GM12878 (cell line): ENCODE data around the gene LRP5. TPM values are rescaled to one million over a fixed set of nuclear protein-coding genes. Genes with fewer than 3 reads are reported as not detected.

Experiments
- ATAC-seq: fragments of 200-7000 bp; cut with Tn5 transposase; 3 replicates; pipeline ENCODE4 v1.9.1; 2020; ENCODE audit warnings: mild to moderate bottlenecking, moderate library complexity
- BruUV-seq: library from RNA; stranded (reverse); fragments of 400-500 nt; replicated peaks from 2 replicates; lab custom pipeline; 2021; lab: Mats Ljungman, UMichigan
- CTCF ChIA-PET: fragments of 300-600 bp; sonication (Branson Sonifier 250); formaldehyde crosslinking; extraction: SDS; loops from one replicate; lab custom pipeline; 2021; ENCODE audit warnings: inconsistent platforms; lab: Yijun Ruan, JAX
- POLR2A ChIA-PET: fragments of 350-600 bp; formaldehyde crosslinking; extraction: SDS; loops from one replicate; lab custom pipeline; 2021; ENCODE audit warnings: inconsistent platforms; lab: Charles Lee
- RAD21 ChIA-PET: fragments of 300-600 bp; sonication (Branson Sonifier 250); formaldehyde crosslinking; loops from one replicate; lab custom pipeline; 2023; ENCODE audit warnings: antibody characterized with exemption; ENCODE audit not compliant: unreplicated experiment; lab: Charles Lee
- SMC1A ChIA-PET: fragments of 300-600 bp; sonication (Branson Sonifier 250); formaldehyde crosslinking; loops from one replicate; lab custom pipeline; 2023; ENCODE audit not compliant: unreplicated experiment, uncharacterized antibody; lab: Charles Lee
- DNase-seq: peaks from one replicate; pipeline ENCODE4 v3.0.0-alpha.2; 2011; ENCODE audit warnings: low read depth, low spot score
- FAIRE-seq: peaks from 3 replicates; lab custom pipeline; 2011; peaks lifted over from hg19 to GRCh38; lab: Jason Lieb, UNC
- H2AFZ ChIP-seq: 2 replicates; pipeline ENCODE4 v1.6.0; 2011; ENCODE audit warnings: low read depth, low read length, control low read depth; ENCODE audit not compliant: control insufficient read depth
- H3K27ac ChIP-seq: 2 replicates; pipeline ENCODE4 v1.5.1; 2011; ENCODE audit warnings: control low read depth; ENCODE audit not compliant: control insufficient read depth, insufficient read depth
- H3K27me3 ChIP-seq, 2 experiments: replicated peaks in 1 of 2; 2 replicates each; pipeline versions ENCODE4 v1.6.0 to v1.6.1; 2011; ENCODE audit warnings: low read length in 1 of 2; ENCODE audit not compliant: control insufficient read depth in 2 of 2, insufficient read depth in 2 of 2
- H3K36me3 ChIP-seq, 2 experiments: 2 replicates each; pipeline ENCODE4 v1.5.1; 2011; ENCODE audit warnings: low read length in 1 of 2; ENCODE audit not compliant: control insufficient read depth in 2 of 2, insufficient read depth in 2 of 2
- H3K4me1 ChIP-seq: 2 replicates; pipeline ENCODE4 v1.6.1; 2011; ENCODE audit warnings: mild to moderate bottlenecking, low read length, moderate library complexity, mixed read lengths; ENCODE audit not compliant: control insufficient read depth, insufficient read depth
- H3K4me2 ChIP-seq: 2 replicates; pipeline ENCODE4 v1.6.0; 2011; ENCODE audit warnings: control low read depth; ENCODE audit not compliant: control insufficient read depth, insufficient read depth
- H3K4me3 ChIP-seq: fragments of 200-600 bp; sonication (generic); 2 replicates; pipeline ENCODE4 v1.5.1; 2016
- H3K79me2 ChIP-seq: 2 replicates; pipeline ENCODE4 v1.6.0; 2011; ENCODE audit warnings: low read length; ENCODE audit not compliant: control insufficient read depth, insufficient read depth
- H3K9ac ChIP-seq: 2 replicates; pipeline ENCODE4 v1.8.0; 2011; ENCODE audit warnings: low read length, control low read depth, mixed read lengths; ENCODE audit not compliant: control insufficient read depth, insufficient read depth
- H3K9me3 ChIP-seq: replicated peaks from 3 replicates; pipeline ENCODE4 v1.5.1; 2011; ENCODE audit warnings: mild to moderate bottlenecking, low read length; ENCODE audit not compliant: control insufficient read depth, insufficient read depth
- H4K20me1 ChIP-seq: 2 replicates; pipeline ENCODE4 v1.6.0; 2011; ENCODE audit not compliant: control insufficient read depth, insufficient read depth
- BCL11A ChIP-seq: IDR thresholded peaks from 2 replicates; pipeline ENCODE4 v1.6.1; 2011; ENCODE audit warnings: low read depth, low read length
- HDAC6 ChIP-seq: fragments of 200-600 bp; sonication (generic); IDR thresholded peaks from one replicate; pipeline ENCODE4 v1.8.0; 2017; ENCODE audit warnings: antibody characterized with exemption; ENCODE audit not compliant: unreplicated experiment
- NFYB ChIP-seq: IDR thresholded peaks from 2 replicates; pipeline ENCODE4 v1.6.1; 2011; ENCODE audit warnings: low read depth, mild to moderate bottlenecking, low read length, improper control_type of control experiment, moderate library complexity; ENCODE audit not compliant: insufficient read depth
- ZNF207 ChIP-seq: fragments of 450-650 bp; IDR thresholded peaks from 2 replicates; pipeline ENCODE4 v1.6.1; 2014; ENCODE audit warnings: antibody characterized with exemption, mild to moderate bottlenecking, borderline replicate concordance
- ZNF217 ChIP-seq: fragments of 450-650 bp; IDR thresholded peaks from 2 replicates; pipeline ENCODE4 v1.6.1; 2017; ENCODE audit warnings: antibody characterized with exemption, mild to moderate bottlenecking
- WGBS: methylation state at CpG from one replicate; pipeline ENCODE4 v1.1.6; 2016; ENCODE audit warnings: low lambda C conversion rate; ENCODE audit not compliant: insufficient replicate concordance, insufficient coverage; ENCODE audit errors: missing lambda C conversion rate; 5-methylcytosine and 5-hydroxymethylcytosine counted together
- in situ Hi-C: fragments of 300-500 bp; cut with MboI; formaldehyde crosslinking; loops from 9 replicates; pipeline ENCODE4 v1.14.3; 2018; ENCODE audit warnings: mixed read lengths
- intact Hi-C: fragments of 100-400 bp; cut with micrococcal nuclease; formaldehyde crosslinking; loops from one replicate; pipeline ENCODE4 v1.14.2; 2022; ENCODE audit not compliant: unreplicated experiment
- polyA plus RNA-seq, 11 experiments: library from polyadenylated mRNA; depleted of rRNA in 4 of 11; unstranded in 6 of 11; stranded (reverse) in 5 of 11; fragments of >200 nt; fragmentation: Nextera tagmentation in 4 of 11; fragmentation: Illumina TruSeq in 1 of 11; extraction: Ambion mirVana in 4 of 11; extraction: Trizol in 1 of 11; gene quantifications; 1 replicate in 1 of 11; 2 replicates in 10 of 11; pipeline versions ENCODE4 v1.2.1 to v1.2.3, GENCODE V29; 2011 to 2016; ENCODE audit warnings: inconsistent platforms in 2 of 11, missing spikeins in 2 of 11, low read depth in 1 of 11
- total RNA-seq, 4 experiments: library from RNA; depleted of rRNA in 3 of 4; stranded (reverse); fragments of >200 nt in 3 of 4; fragmentation: Illumina TruSeq in 1 of 4; extraction: Trizol in 1 of 4; gene quantifications; 2 replicates each; pipeline versions ENCODE4 v1.2.1 to v1.2.3, GENCODE V29; 2013 to 2021
- TF ChIP-seq, protein P1 (sequence below): fragments of 450-650 bp; conservative IDR thresholded peaks from 2 replicates; pipeline ENCODE4 v1.6.1; 2017; ENCODE audit warnings: mild to moderate bottlenecking, moderate library complexity

Gene LRP5
- total and polyA plus RNA-seq, 10 of the 15 experiments (the other 5 are each of a cell fraction or from before 2014, with no cell fraction given), result 0.37 to 34.0 (median 6.6) TPM

DNA sequence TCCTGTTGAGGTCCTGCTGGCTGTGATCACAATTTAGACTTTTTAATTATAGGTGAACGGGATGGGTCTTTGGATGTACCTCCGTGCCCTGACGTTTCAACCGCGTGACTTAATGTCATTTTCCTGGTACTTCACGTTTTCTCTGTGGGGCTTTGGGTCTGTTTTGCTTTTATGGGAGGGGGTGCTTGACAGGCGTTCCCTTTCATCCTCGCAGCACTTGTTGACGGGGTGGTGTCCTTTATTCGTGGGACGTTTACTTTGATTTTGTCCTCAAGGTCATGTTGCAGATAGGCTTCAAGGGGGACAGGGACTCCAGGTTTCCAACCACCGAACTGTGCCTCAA, 149.2 kb downstream of the LRP5 start:
- Histone ChIP-seq H3K9me3 (no peaks in the 10 kb centered on the region), H2AFZ (no peak overlapping the region), H3K27ac (peak overlapping the region; percentile 66), H3K27me3 (no peaks in the 10 kb centered on the region), H3K4me1 (peaks cover 2% of the 10 kb centered on the region; the same call in 1 of the 2 replicates), H3K9ac (peak overlapping the region; percentile 84), H3K79me2 (peaks cover 59% of the 10 kb centered on the region), H3K4me2 (peak overlapping the region; percentile 98), H4K20me1 (peaks cover 13% of the 10 kb centered on the region), H3K36me3 (no peaks in the 10 kb centered on the region; a peak in 1 of 4 replicates), H3K4me3 (peak overlapping the region; percentile 83)
- FAIRE-seq (no peak), DNase-seq (no peak), ATAC-seq (no peak)
- no TSS peak for BruUV-seq
- ChIA-PET RAD21 (no interaction called here), POLR2A (interaction anchor here (0.5 kb wide), 1 partner anchor 1012 kb away, joined by 4 read pairs; no protein-coding TSS in a partner anchor), CTCF (interaction anchor here (1.3 to 1.4 kb wide), 2 partner anchors 20 to 204 kb away, joined by 3 read pairs; no protein-coding TSS in a partner anchor), SMC1A (interaction anchor here (1.1 to 1.7 kb wide), 3 partner anchors 27 to 61 kb away, joined by 4 to 5 read pairs (median 4); no protein-coding TSS in a partner anchor)
- intact Hi-C loops (loop anchor here (5.0 kb wide), 1 partner anchor 194 kb away; no protein-coding TSS in a partner anchor), in situ Hi-C loops (no loop called here)
- TF ChIP-seq NFYB (no peak), ZNF207 (no peak), HDAC6 (no peak), ZNF217 (no peak), BCL11A (no peak)
- TF ChIP-seq, protein P1, sequence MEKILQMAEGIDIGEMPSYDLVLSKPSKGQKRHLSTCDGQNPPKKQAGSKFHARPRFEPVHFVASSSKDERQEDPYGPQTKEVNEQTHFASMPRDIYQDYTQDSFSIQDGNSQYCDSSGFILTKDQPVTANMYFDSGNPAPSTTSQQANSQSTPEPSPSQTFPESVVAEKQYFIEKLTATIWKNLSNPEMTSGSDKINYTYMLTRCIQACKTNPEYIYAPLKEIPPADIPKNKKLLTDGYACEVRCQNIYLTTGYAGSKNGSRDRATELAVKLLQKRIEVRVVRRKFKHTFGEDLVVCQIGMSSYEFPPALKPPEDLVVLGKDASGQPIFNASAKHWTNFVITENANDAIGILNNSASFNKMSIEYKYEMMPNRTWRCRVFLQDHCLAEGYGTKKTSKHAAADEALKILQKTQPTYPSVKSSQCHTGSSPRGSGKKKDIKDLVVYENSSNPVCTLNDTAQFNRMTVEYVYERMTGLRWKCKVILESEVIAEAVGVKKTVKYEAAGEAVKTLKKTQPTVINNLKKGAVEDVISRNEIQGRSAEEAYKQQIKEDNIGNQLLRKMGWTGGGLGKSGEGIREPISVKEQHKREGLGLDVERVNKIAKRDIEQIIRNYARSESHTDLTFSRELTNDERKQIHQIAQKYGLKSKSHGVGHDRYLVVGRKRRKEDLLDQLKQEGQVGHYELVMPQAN, result peak; percentile 10; the same call in 1 of the 2 replicates
- under 1% methylated on average over 12 of the region's 12 CpGs for WGBS
